Nephron (organoid): ENCODE results near the gene KCNK15.

Experiments used
- H3K27ac Mint-ChIP-seq, 3 experiments: 2 replicates each; pipeline ENCODE4 v1.8.0; 2020; ENCODE audit warnings: mixed read lengths in 3 of 3, mild to moderate bottlenecking in 2 of 3, moderate library complexity in 1 of 3
- H3K27me3 Mint-ChIP-seq: 2 replicates; pipeline ENCODE4 v1.8.0; 2021; ENCODE audit warnings: low read depth, mild to moderate bottlenecking, moderate library complexity, mixed read lengths
- H3K36me3 Mint-ChIP-seq: 2 replicates; pipeline ENCODE4 v1.8.0; 2020; ENCODE audit warnings: low read depth, mixed read lengths
- H3K4me1 Mint-ChIP-seq: 2 replicates; pipeline ENCODE4 v1.8.0; 2020; ENCODE audit warnings: mixed read lengths
- H3K4me3 Mint-ChIP-seq, 3 experiments: 2 replicates each; pipeline ENCODE4 v1.8.0; 2020; ENCODE audit warnings: mild to moderate bottlenecking in 3 of 3, mixed read lengths in 3 of 3, moderate library complexity in 2 of 3
- H3K9me3 Mint-ChIP-seq: 2 replicates; pipeline ENCODE4 v1.8.0; 2020; ENCODE audit warnings: mixed read lengths
- CTCF ChIP-seq, 3 experiments: fragments of 200-600 bp; sonication (generic); IDR thresholded peaks; one replicate each; pipeline ENCODE4 v1.5.0; 2021; ENCODE audit warnings: antibody characterized with exemption in 3 of 3; ENCODE audit not compliant: unreplicated experiment in 3 of 3

The KCNK15 gene

GRCh38 chr20:44723391-44723790, 22.3 kb upstream of the KCNK15 start:
- no peak for TF ChIP-seq CTCF (IDR thresholded peaks at IDR 0.05; ENCODE audit: unreplicated experiment in 3 of 3)
- H3K4me1 Mint-ChIP-seq, result no peaks in the 10 kb centered on the region

GRCh38 chr20:44723798-44724362, 21.8 kb upstream of the KCNK15 start:
- Mint-ChIP-seq H3K27me3 (no peaks in the 10 kb centered on the region), H3K4me3 (no peak overlapping the region), H3K4me1 (peaks cover 4% of the 10 kb centered on the region), H3K27ac (no peak overlapping the region), H3K36me3 (no peaks in the 10 kb centered on the region), H3K9me3 (no peaks in the 10 kb centered on the region)
- no peak for TF ChIP-seq CTCF (IDR thresholded peaks at IDR 0.05; ENCODE audit: unreplicated experiment in 3 of 3)

More at GRCh38 chr20:44723391-44723790, 22.3 kb upstream of the KCNK15 start:
- no peaks in the 10 kb centered on the region for H3K9me3 Mint-ChIP-seq
- no peaks in the 10 kb centered on the region for H3K27me3 Mint-ChIP-seq
- no peak overlapping the region for H3K27ac Mint-ChIP-seq
- no peak overlapping the region for H3K4me3 Mint-ChIP-seq
- no peaks in the 10 kb centered on the region for H3K36me3 Mint-ChIP-seq

- Mint-ChIP-seq H3K27ac (no peak overlapping the region), H3K4me3 (no peak overlapping the region), H3K9me3 (no peaks in the 10 kb centered on the region)
These were observed 21.1 kb upstream of the KCNK15 start for GRCh38 chr20:44724423-44725091.

GRCh38 chr20:44725837-44726236, 19.8 kb upstream of the KCNK15 start:
- Mint-ChIP-seq H3K9me3 (no peaks in the 10 kb centered on the region), H3K27me3 (no peaks in the 10 kb centered on the region), H3K4me1 (peaks cover 6% of the 10 kb centered on the region), H3K36me3 (no peaks in the 10 kb centered on the region), H3K4me3 (no peak overlapping the region), H3K27ac (no peak overlapping the region)
- no peak for TF ChIP-seq CTCF (IDR thresholded peaks at IDR 0.05; ENCODE audit: unreplicated experiment in 3 of 3)

More at GRCh38 chr20:44724423-44725091, 21.1 kb upstream of the KCNK15 start:
- peaks cover 6% of the 10 kb centered on the region for H3K4me1 Mint-ChIP-seq
- no peak for TF ChIP-seq CTCF (IDR thresholded peaks at IDR 0.05; ENCODE audit: unreplicated experiment in 3 of 3)
- no peaks in the 10 kb centered on the region for H3K27me3 Mint-ChIP-seq
- H3K36me3 Mint-ChIP-seq, result no peaks in the 10 kb centered on the region

- Mint-ChIP-seq H3K27me3 (no peaks in the 10 kb centered on the region), H3K9me3 (no peaks in the 10 kb centered on the region), H3K4me3 (no peak overlapping the region), H3K4me1 (peaks cover 6% of the 10 kb centered on the region), H3K27ac (no peak overlapping the region), H3K36me3 (no peaks in the 10 kb centered on the region)
- no peak for TF ChIP-seq CTCF (IDR thresholded peaks at IDR 0.05; ENCODE audit: unreplicated experiment in 3 of 3)
These were observed 18.6 kb upstream of the KCNK15 start for GRCh38 chr20:44727039-44727438.

GRCh38 chr20:44727651-44728050, 18.0 kb upstream of the KCNK15 start:
- Mint-ChIP-seq H3K9me3 (no peaks in the 10 kb centered on the region), H3K36me3 (no peaks in the 10 kb centered on the region), H3K27me3 (no peaks in the 10 kb centered on the region), H3K27ac (no peak overlapping the region), H3K4me3 (no peak overlapping the region), H3K4me1 (peaks cover 6% of the 10 kb centered on the region)
- no peak for TF ChIP-seq CTCF (IDR thresholded peaks at IDR 0.05; ENCODE audit: unreplicated experiment in 3 of 3)
